Glutamatergic neuron (in vitro differentiated cells): ENCODE data around the gene YOD1. TPM values are rescaled to one million over a fixed set of nuclear protein-coding genes. Genes with fewer than 3 reads are reported as not detected.

ENCODE experiments used
- DNase-seq: peaks from one replicate; pipeline ENCODE4 v3.0.0; 2022
- H3K27ac Mint-ChIP-seq: one replicate; pipeline ENCODE4 v1.8.0; 2020; ENCODE audit warnings: mild to moderate bottlenecking, mixed read lengths, inconsistent platforms; ENCODE audit not compliant: unreplicated experiment
- H3K27me3 Mint-ChIP-seq: one replicate; pipeline ENCODE4 v1.8.0; 2020; ENCODE audit warnings: mild to moderate bottlenecking, moderate library complexity, mixed read lengths, inconsistent platforms; ENCODE audit not compliant: unreplicated experiment
- H3K36me3 Mint-ChIP-seq: one replicate; pipeline ENCODE4 v1.8.0; 2020; ENCODE audit warnings: mild to moderate bottlenecking, mixed read lengths, inconsistent platforms; ENCODE audit not compliant: unreplicated experiment
- H3K4me1 Mint-ChIP-seq: one replicate; pipeline ENCODE4 v1.8.0; 2020; ENCODE audit warnings: mild to moderate bottlenecking, low read depth, mixed read lengths, inconsistent platforms; ENCODE audit not compliant: unreplicated experiment
- H3K4me3 Mint-ChIP-seq: one replicate; pipeline ENCODE4 v1.8.0; 2020; ENCODE audit warnings: mild to moderate bottlenecking, mixed read lengths, inconsistent platforms; ENCODE audit not compliant: unreplicated experiment
- H3K9me3 Mint-ChIP-seq: one replicate; pipeline ENCODE4 v1.8.0; 2020; ENCODE audit warnings: mild to moderate bottlenecking, moderate library complexity, mixed read lengths, inconsistent platforms; ENCODE audit not compliant: unreplicated experiment
- CTCF ChIP-seq: fragments of 200-600 bp; sonication (generic); IDR thresholded peaks from one replicate; pipeline ENCODE4 v1.5.0; 2021; ENCODE audit not compliant: partially characterized antibody, unreplicated experiment
- total RNA-seq: library from RNA; stranded (reverse); fragmentation: NEBNext Ultra II Directional; extraction: Animal tissue kit (Norgen Biotek cat#: 25700); gene quantifications from one replicate; pipeline ENCODE4 v1.2.1, GENCODE V29; 2021; ENCODE audit not compliant: unreplicated experiment

YOD1 gene
- total RNA-seq, 1 donor from 2014 or later, result 7.9 TPM

GRCh38 chr1:207007352-207008033 is 43.5 kb downstream of the YOD1 start:
- no peak overlapping the region for H3K27ac Mint-ChIP-seq
- no peaks in the 10 kb centered on the region for H3K4me1 Mint-ChIP-seq
- no peak for DNase-seq
- H3K36me3 Mint-ChIP-seq, result no peaks in the 10 kb centered on the region
- H3K9me3 Mint-ChIP-seq, result peaks cover 2% of the 10 kb centered on the region
- no peaks in the 10 kb centered on the region for H3K27me3 Mint-ChIP-seq
- H3K4me3 Mint-ChIP-seq, result no peak overlapping the region
- TF ChIP-seq CTCF, result no peak

GRCh38 chr1:207006914-207007313 is 44.1 kb downstream of the YOD1 start:
- DNase-seq, result no peak
- no peaks in the 10 kb centered on the region for H3K4me1 Mint-ChIP-seq
- no peak overlapping the region for H3K4me3 Mint-ChIP-seq
- peaks cover 2% of the 10 kb centered on the region for H3K9me3 Mint-ChIP-seq
- H3K36me3 Mint-ChIP-seq, result no peaks in the 10 kb centered on the region
- no peaks in the 10 kb centered on the region for H3K27me3 Mint-ChIP-seq
- no peak for TF ChIP-seq CTCF
- no peak overlapping the region for H3K27ac Mint-ChIP-seq

GRCh38 chr1:207006083-207006482 is 44.9 kb downstream of the YOD1 start:
- no peaks in the 10 kb centered on the region for H3K4me1 Mint-ChIP-seq
- H3K27ac Mint-ChIP-seq, result no peak overlapping the region
- H3K27me3 Mint-ChIP-seq, result no peaks in the 10 kb centered on the region
- H3K4me3 Mint-ChIP-seq, result no peak overlapping the region
- H3K36me3 Mint-ChIP-seq, result no peaks in the 10 kb centered on the region
- no peak for TF ChIP-seq CTCF
- DNase-seq, result no peak
- H3K9me3 Mint-ChIP-seq, result peaks cover 2% of the 10 kb centered on the region

GRCh38 chr1:207004931-207005830 is 45.8 kb downstream of the YOD1 start:
- no peaks in the 10 kb centered on the region for H3K4me1 Mint-ChIP-seq
- no peak overlapping the region for H3K27ac Mint-ChIP-seq
- peak; percentile 74 for TF ChIP-seq CTCF
- peak; percentile 59 for DNase-seq
- H3K27me3 Mint-ChIP-seq, result no peaks in the 10 kb centered on the region
- no peak overlapping the region for H3K4me3 Mint-ChIP-seq
- H3K9me3 Mint-ChIP-seq, result peaks cover 2% of the 10 kb centered on the region
- H3K36me3 Mint-ChIP-seq, result no peaks in the 10 kb centered on the region

GRCh38 chr1:207003210-207003609 is 47.8 kb downstream of the YOD1 start:
- Mint-ChIP-seq H3K9me3 (peaks cover 2% of the 10 kb centered on the region), H3K27me3 (no peaks in the 10 kb centered on the region), H3K27ac (no peak overlapping the region), H3K4me3 (no peak overlapping the region), H3K36me3 (no peaks in the 10 kb centered on the region), H3K4me1 (no peaks in the 10 kb centered on the region)
- DNase-seq, result no peak
- no peak for TF ChIP-seq CTCF
